ENCODE results near the gene TUBB2A. TPM values are rescaled to one million over a fixed set of nuclear protein-coding genes. Genes with fewer than 3 reads are reported as not detected.
A peak's percentile ranks its signal among the peaks of the same experiment; 100 is the strongest.

TUBB2A gene
- total RNA-seq, 2 experiments from 2014 or later = 54.3 to 58.5 TPM

DNA sequence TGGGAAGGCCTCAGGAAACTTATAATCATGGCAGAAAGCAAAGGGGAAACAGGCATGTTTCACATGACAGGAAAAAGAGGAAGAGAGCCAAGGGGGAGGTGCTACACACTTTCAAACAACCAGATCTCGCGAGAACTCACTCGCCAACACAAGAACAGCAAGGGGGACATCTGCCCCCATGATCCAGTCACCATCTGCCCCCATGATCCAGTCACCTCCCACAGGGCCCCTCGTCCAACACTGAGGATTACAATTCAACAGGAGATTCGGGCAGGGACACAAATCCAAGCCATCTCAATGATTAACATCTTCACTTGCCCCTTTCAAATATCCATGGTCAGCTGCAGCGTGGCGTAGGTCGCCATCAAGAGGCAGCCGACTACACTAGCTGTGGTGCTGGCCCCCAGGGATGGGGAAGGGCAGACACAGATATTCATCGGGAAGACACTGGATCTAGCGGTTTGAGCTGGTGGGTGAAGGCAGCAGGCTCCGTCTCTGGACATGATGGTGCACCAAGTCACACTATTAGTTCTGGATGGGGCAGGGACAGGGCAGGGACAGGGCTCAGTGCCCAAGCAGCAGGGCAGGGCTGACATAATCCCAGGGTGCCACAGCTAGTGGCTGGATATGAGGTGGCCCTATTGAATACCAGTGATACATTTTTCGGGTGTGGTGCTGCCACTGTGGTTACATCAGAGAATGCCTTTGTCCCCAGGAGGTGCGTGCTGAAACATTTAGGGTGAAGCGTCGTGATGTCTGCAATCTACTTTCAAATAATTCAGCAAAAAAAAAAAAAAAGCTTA, 38.6 kb upstream of the TUBB2A start:
- TF ChIP-seq, protein P1, sequence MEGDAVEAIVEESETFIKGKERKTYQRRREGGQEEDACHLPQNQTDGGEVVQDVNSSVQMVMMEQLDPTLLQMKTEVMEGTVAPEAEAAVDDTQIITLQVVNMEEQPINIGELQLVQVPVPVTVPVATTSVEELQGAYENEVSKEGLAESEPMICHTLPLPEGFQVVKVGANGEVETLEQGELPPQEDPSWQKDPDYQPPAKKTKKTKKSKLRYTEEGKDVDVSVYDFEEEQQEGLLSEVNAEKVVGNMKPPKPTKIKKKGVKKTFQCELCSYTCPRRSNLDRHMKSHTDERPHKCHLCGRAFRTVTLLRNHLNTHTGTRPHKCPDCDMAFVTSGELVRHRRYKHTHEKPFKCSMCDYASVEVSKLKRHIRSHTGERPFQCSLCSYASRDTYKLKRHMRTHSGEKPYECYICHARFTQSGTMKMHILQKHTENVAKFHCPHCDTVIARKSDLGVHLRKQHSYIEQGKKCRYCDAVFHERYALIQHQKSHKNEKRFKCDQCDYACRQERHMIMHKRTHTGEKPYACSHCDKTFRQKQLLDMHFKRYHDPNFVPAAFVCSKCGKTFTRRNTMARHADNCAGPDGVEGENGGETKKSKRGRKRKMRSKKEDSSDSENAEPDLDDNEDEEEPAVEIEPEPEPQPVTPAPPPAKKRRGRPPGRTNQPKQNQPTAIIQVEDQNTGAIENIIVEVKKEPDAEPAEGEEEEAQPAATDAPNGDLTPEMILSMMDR (IDR thresholded peaks at IDR 0.05) = no peak
- Histone ChIP-seq H3K27ac (ENCODE audit: low read depth in 1 of 2, low read length in 2 of 2) (no peak overlapping the region), H3K9me3 (ENCODE audit: control insufficient read depth in 1 of 2, insufficient read depth in 1 of 2, low read length in 2 of 2) (no peaks in the 10 kb centered on the region), H3K4me3 (ENCODE audit: low read length) (no peak overlapping the region), H3K36me3 (ENCODE audit: insufficient read depth, low read length) (no peaks in the 10 kb centered on the region), H3K27me3 (ENCODE audit: control insufficient read depth in 1 of 2, insufficient read depth in 2 of 2, low read length in 2 of 2) (peaks cover 0 to 8% of the 10 kb centered on the region in 2 experiments), H3K4me1 (ENCODE audit: insufficient read depth, low read length) (no peaks in the 10 kb centered on the region)
- ChIA-PET CTCF (no interaction called here), POLR2A (no interaction called here)
- ATAC-seq (ENCODE audit: poor library complexity) = no peak
- no peaks in the 10 kb centered on the region for H3K9me3 Mint-ChIP-seq
- no peak overlapping the region for H3K27ac Mint-ChIP-seq
- peaks cover 17% of the 10 kb centered on the region for H3K27me3 Mint-ChIP-seq
- intact Hi-C loops (cut with DNase I, micrococcal nuclease) = no loop called here
- H3K4me1 Mint-ChIP-seq (ENCODE audit: low read depth) = no peaks in the 10 kb centered on the region
- H3K36me3 Mint-ChIP-seq (ENCODE audit: low read depth) = no peaks in the 10 kb centered on the region
- peak in 2 of 14 experiments; percentile 1 to 5 for DNase-seq
- H3K4me3 Mint-ChIP-seq = no peak overlapping the region

GRCh38 chr6:3195420-3195694, 38.0 kb upstream of the TUBB2A start:
- ChIA-PET CTCF (no interaction called here), POLR2A (no interaction called here)
- TF ChIP-seq, protein P1 (IDR thresholded peaks at IDR 0.05) = no peak
- Mint-ChIP-seq H3K9me3 (no peaks in the 10 kb centered on the region), H3K27me3 (peaks cover 18% of the 10 kb centered on the region), H3K4me1 (ENCODE audit: low read depth) (no peaks in the 10 kb centered on the region), H3K36me3 (ENCODE audit: low read depth) (no peaks in the 10 kb centered on the region), H3K27ac (no peak overlapping the region), H3K4me3 (no peak overlapping the region)
- DNase-seq (no peak), ATAC-seq (ENCODE audit: poor library complexity) (no peak)
- Histone ChIP-seq H3K9me3 (ENCODE audit: control insufficient read depth in 1 of 2, insufficient read depth in 1 of 2, low read length in 2 of 2) (no peaks in the 10 kb centered on the region), H3K4me3 (ENCODE audit: low read length) (no peak overlapping the region), H3K4me1 (ENCODE audit: insufficient read depth, low read length) (no peaks in the 10 kb centered on the region), H3K27me3 (ENCODE audit: control insufficient read depth in 1 of 2, insufficient read depth in 2 of 2, low read length in 2 of 2) (peaks cover 0 to 5% of the 10 kb centered on the region in 2 experiments), H3K27ac (ENCODE audit: low read depth in 1 of 2, low read length in 2 of 2) (no peak overlapping the region), H3K36me3 (ENCODE audit: insufficient read depth, low read length) (no peaks in the 10 kb centered on the region)
- intact Hi-C loops (cut with DNase I, micrococcal nuclease) = no loop called here

DNA sequence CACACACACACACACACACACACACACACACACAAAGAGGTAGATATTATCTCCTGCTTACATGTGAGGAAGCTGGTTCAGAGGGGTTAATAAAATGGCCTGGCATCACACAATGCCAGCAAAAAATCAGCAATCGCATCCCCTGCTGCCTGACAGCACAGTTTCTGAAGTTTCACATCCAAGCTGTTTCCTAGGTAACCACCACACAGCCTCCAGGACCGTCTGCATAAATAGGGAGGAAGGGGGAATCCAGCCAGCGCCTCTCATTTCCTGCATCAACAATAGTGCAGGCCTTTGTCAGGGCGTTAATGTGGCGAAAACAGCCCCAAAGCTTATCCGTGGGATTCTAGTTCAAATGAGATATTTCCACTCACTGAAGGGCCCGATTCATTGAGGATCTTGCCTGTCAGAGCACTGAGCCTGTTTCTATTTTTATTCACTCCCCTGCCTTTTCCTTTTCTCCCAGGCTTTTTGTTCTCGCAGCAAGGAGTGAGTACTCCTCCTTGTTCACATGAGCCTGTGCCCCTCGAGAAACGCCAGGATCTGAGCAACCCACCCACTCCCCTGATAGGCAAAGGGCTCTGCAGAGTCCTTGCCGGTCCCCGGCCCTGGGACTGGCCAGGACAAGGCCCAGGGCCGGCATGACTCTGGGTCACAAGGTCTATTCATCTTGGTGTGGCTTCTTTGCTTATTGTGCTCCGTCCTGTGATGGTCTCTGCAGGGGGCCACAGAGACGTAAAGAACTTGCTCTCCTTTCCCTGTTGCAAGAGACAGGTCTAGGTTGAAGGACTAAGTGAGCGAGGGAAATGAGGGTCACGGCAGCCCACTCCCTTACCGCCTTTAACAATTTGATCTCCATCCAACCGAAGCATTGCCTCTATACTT, 37.4 kb upstream of the TUBB2A start:
- Histone ChIP-seq H3K27me3 (ENCODE audit: control insufficient read depth in 1 of 2, insufficient read depth in 2 of 2, low read length in 2 of 2) (peaks cover 0 to 2% of the 10 kb centered on the region in 2 experiments), H3K9me3 (ENCODE audit: control insufficient read depth in 1 of 2, insufficient read depth in 1 of 2, low read length in 2 of 2) (no peaks in the 10 kb centered on the region), H3K4me3 (ENCODE audit: low read length) (no peak overlapping the region), H3K36me3 (ENCODE audit: insufficient read depth, low read length) (no peaks in the 10 kb centered on the region), H3K27ac (ENCODE audit: low read depth in 1 of 2, low read length in 2 of 2) (no peak overlapping the region), H3K4me1 (ENCODE audit: insufficient read depth, low read length) (no peaks in the 10 kb centered on the region)
- no peaks in the 10 kb centered on the region for H3K9me3 Mint-ChIP-seq
- TF ChIP-seq, protein P1 (IDR thresholded peaks at IDR 0.05) = no peak
- H3K27ac Mint-ChIP-seq = no peak overlapping the region
- ChIA-PET CTCF (no interaction called here), POLR2A (no interaction called here)
- no peak overlapping the region for H3K4me3 Mint-ChIP-seq
- DNase-seq (no peak), ATAC-seq (ENCODE audit: poor library complexity) (no peak)
- H3K27me3 Mint-ChIP-seq = peaks cover 17% of the 10 kb centered on the region
- H3K4me1 Mint-ChIP-seq (ENCODE audit: low read depth) = no peaks in the 10 kb centered on the region
- no peaks in the 10 kb centered on the region for H3K36me3 Mint-ChIP-seq (ENCODE audit: low read depth)
- intact Hi-C loops (cut with DNase I, micrococcal nuclease) = no loop called here
